ENCODE measurements around the gene HLF.

Gene HLF

GRCh38 chr17:55303701-55304145 is 39.0 kb downstream of the HLF start:
- TF ChIP-seq, protein P1, sequence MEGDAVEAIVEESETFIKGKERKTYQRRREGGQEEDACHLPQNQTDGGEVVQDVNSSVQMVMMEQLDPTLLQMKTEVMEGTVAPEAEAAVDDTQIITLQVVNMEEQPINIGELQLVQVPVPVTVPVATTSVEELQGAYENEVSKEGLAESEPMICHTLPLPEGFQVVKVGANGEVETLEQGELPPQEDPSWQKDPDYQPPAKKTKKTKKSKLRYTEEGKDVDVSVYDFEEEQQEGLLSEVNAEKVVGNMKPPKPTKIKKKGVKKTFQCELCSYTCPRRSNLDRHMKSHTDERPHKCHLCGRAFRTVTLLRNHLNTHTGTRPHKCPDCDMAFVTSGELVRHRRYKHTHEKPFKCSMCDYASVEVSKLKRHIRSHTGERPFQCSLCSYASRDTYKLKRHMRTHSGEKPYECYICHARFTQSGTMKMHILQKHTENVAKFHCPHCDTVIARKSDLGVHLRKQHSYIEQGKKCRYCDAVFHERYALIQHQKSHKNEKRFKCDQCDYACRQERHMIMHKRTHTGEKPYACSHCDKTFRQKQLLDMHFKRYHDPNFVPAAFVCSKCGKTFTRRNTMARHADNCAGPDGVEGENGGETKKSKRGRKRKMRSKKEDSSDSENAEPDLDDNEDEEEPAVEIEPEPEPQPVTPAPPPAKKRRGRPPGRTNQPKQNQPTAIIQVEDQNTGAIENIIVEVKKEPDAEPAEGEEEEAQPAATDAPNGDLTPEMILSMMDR (IDR thresholded peaks at IDR 0.05; ENCODE audit: low read depth, low read length) = no peak
- in situ Hi-C loops (cut with HindIII; ENCODE audit: low sequenced_read_pairs) = no loop called here
- DNase-seq (ENCODE audit: low read depth, low spot score) = no peak
- H3K4me3 ChIP-seq (ENCODE audit: low read depth, low read length) = no peak overlapping the region

DNA sequence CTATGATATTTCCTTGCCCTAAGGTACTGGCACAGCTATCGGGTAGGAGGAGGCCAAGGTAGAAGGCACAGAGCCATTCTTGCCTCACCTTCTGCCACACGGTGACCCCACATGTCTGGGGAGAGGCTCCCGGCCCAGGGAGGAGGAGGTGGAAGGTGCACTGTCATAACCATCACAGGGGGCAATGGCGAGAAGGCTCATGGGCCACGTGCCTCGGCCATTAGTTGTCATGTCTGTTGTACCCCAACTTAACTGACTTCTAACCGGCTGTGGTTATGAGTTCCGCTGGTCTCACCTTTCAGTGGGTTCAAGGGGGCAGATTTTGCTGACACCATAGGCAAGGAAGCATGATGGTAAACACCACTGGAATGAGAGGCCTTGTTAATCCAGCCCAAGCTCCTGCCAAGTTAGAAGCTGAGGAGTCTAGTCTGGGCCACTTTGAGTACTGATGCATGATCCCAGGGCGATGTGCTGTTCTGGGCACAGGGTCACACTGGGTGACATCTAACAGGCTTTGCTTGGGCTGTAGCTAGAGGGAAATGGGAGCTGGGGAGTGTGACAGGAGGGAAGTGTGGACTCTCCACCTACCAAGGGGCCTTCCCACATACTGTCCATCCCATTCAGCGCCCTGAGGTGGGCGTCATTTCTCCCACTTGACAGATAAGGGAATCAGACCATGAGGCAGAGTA is 39.6 kb downstream of the HLF start:
- no peak for DNase-seq (ENCODE audit: low read depth, low spot score)
- in situ Hi-C loops (cut with HindIII; ENCODE audit: low sequenced_read_pairs) = no loop called here
- H3K4me3 ChIP-seq (ENCODE audit: low read depth, low read length) = no peak overlapping the region
- TF ChIP-seq, protein P1 (IDR thresholded peaks at IDR 0.05; ENCODE audit: low read depth, low read length) = no peak

- in situ Hi-C loops (cut with HindIII; ENCODE audit: low sequenced_read_pairs) = no loop called here
- no peak overlapping the region for H3K4me3 ChIP-seq (ENCODE audit: low read depth, low read length)
- DNase-seq (ENCODE audit: low read depth, low spot score) = no peak
- TF ChIP-seq, protein P1 (IDR thresholded peaks at IDR 0.05; ENCODE audit: low read depth, low read length) = no peak
Measured at GRCh38 chr17:55305321-55306087, 40.7 kb downstream of the HLF start.

DNA sequence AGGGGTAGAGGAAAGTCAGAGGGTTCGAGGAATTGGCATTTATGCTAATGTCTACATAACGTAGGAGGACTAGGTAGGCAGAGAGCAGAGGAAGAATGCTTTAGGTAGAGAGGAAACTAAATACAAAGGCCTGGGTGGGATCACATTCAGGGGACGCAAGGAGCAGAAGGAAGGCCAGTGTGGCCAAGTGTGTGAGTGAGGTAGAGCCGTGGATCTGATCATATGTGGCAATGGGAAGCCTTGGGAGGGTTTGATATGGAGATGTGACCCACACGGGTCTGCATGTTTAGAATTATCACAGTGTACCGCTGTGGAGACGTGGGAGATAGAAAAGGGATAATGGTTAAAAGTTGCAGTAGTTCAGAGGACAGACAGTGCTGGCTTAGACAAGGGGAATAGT is 43.1 kb downstream of the HLF start:
- no peak overlapping the region for H3K4me3 ChIP-seq (ENCODE audit: low read depth, low read length)
- no peak for DNase-seq (ENCODE audit: low read depth, low spot score)
- in situ Hi-C loops (cut with HindIII; ENCODE audit: low sequenced_read_pairs) = no loop called here
- TF ChIP-seq, protein P1 (IDR thresholded peaks at IDR 0.05; ENCODE audit: low read depth, low read length) = no peak

- TF ChIP-seq, protein P1 (IDR thresholded peaks at IDR 0.05; ENCODE audit: low read depth, low read length) = no peak
- in situ Hi-C loops (cut with HindIII; ENCODE audit: low sequenced_read_pairs) = no loop called here
- no peak overlapping the region for H3K4me3 ChIP-seq (ENCODE audit: low read depth, low read length)
- no peak for DNase-seq (ENCODE audit: low read depth, low spot score)
Measured at GRCh38 chr17:55308613-55309391, 44.0 kb downstream of the HLF start.

DNA sequence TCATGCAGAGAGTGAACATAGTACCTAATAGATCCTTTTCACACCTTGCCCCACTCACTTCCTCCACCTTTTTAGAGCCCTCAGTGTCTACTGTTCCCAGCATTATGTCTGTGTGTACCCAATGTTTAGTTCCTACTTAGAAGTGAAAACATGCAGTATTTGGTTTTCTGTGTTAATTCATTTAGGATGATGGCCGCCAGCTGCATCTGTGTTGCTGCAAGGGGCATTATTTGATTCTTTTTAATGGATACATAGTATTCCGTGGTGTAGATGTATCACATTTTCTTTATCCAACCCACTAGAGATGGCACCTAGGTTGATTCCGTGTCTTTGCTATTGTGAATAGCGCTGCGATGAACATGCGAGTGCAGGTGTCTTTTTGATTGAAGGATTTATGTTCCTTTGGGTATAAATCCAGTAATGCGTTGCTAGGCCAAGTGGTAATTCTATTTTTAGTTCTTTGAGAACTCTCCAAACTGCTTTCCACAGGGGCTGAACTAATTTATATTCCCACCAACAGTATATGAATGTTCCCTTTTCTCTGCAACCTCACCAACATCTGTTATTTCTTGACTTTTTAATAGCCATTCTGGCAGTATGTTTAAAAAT is 47.1 kb downstream of the HLF start:
- no peak for DNase-seq (ENCODE audit: low read depth, low spot score)
- in situ Hi-C loops (cut with HindIII; ENCODE audit: low sequenced_read_pairs) = no loop called here
- TF ChIP-seq, protein P1 (IDR thresholded peaks at IDR 0.05; ENCODE audit: low read depth, low read length) = no peak

More for the DNA sequence above, 47.1 kb downstream of the HLF start:
- H3K4me3 ChIP-seq (ENCODE audit: low read depth, low read length) = no peak overlapping the region
